ENCODE measurements around the gene DPEP1.
A peak's percentile ranks its signal among the peaks of the same experiment; 100 is the strongest.

Gene DPEP1

DNA sequence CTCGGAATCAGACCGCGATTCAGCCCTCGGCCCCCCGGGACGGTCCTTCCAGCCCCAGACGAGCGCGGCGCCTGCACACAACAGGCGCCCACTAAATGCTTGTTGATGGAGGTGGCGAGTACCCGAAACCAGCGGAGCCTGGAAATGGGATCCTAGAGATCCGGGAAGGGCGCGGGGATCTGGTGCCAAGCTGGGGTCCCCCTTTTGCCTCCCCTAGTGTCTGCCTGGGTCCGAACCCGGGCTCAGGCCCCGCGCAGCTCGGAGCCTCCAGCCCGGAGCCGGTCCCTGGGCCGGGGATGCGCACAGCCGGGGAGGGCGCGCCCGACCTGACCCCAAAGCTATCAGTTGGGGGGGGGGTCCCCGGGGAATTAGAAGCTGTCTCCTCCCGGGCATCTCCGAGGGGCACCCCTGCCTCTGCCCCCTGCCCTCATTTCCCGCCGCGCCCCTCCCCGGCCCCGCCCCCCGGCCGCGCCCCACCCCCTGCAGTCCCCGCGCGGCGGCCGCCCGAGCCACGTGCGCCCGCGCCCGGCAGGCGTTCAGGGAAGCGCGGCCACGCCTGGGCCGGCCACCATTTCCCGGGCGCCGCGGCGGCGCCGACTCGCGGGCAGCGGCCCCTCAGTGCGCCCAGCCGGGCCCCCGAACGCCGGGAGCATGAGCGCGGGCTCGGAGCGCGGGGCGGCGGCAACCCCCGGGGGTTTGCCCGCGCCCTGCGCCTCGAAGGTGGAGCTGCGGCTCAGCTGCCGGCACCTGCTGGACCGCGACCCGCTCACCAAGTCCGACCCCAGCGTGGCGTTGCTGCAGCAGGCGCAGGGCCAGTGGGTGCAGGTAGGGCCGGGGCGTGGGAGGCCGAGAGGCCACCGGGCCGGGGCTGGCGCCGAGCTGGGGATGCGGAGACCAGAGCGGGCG is 37.9 kb upstream of the DPEP1 start, which contains the start of gene CPNE7:
Gene CPNE7 (plus strand): TSS at position 512 of the 906 bp plus-strand sequence. CDS start 140 bp downstream, at position 652.
- H3F3A ChIP-seq (ENCODE audit: control insufficient read depth, insufficient read depth), result no peaks in the 10 kb centered on the region
- no peaks in the 10 kb centered on the region for H4K20me1 ChIP-seq (ENCODE audit: control insufficient read depth, insufficient read depth, low read depth, low read length)
- H3K79me2 ChIP-seq (ENCODE audit: control insufficient read depth, low read length), result no peaks in the 10 kb centered on the region
- no peak within 1 kb of the TSS for H3K27ac ChIP-seq (ENCODE audit: low read depth, low read length)
- H3K4me2 ChIP-seq (ENCODE audit: low read length), result peak within 1 kb of the TSS; percentile 86
- no peak for TF ChIP-seq EZH2phosphoT487 (IDR thresholded peaks at IDR 0.05; ENCODE audit: borderline replicate concordance, low read length)
- TF ChIP-seq, protein P1, sequence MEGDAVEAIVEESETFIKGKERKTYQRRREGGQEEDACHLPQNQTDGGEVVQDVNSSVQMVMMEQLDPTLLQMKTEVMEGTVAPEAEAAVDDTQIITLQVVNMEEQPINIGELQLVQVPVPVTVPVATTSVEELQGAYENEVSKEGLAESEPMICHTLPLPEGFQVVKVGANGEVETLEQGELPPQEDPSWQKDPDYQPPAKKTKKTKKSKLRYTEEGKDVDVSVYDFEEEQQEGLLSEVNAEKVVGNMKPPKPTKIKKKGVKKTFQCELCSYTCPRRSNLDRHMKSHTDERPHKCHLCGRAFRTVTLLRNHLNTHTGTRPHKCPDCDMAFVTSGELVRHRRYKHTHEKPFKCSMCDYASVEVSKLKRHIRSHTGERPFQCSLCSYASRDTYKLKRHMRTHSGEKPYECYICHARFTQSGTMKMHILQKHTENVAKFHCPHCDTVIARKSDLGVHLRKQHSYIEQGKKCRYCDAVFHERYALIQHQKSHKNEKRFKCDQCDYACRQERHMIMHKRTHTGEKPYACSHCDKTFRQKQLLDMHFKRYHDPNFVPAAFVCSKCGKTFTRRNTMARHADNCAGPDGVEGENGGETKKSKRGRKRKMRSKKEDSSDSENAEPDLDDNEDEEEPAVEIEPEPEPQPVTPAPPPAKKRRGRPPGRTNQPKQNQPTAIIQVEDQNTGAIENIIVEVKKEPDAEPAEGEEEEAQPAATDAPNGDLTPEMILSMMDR (IDR thresholded peaks at IDR 0.05; ENCODE audit: low read depth, low read length, poor library complexity, severe bottlenecking), result no peak
- H3K9me2 ChIP-seq (replicated peaks; ENCODE audit: control insufficient read depth, low read length), result no peaks in the 10 kb centered on the region
- H3K36me3 ChIP-seq (ENCODE audit: control insufficient read depth, low read length), result no peaks in the 10 kb centered on the region
- peaks cover 37% of the 10 kb centered on the region for H3K4me1 ChIP-seq (ENCODE audit: control insufficient read depth, low read length)
- H3K9me3 ChIP-seq (ENCODE audit: control insufficient read depth, insufficient read depth, low read length), result peaks cover 1% of the 10 kb centered on the region; the same call in 1 of the 2 replicates
- H3K4me3 ChIP-seq (ENCODE audit: low read length), result peak within 1 kb of the TSS; percentile 73
- H3K27me3 ChIP-seq (ENCODE audit: control insufficient read depth, low read length), result peaks cover 5% of the 10 kb centered on the region

- H3K4me2 ChIP-seq (ENCODE audit: low read length), result peak overlapping the region; percentile 33
- H4K20me1 ChIP-seq (ENCODE audit: control insufficient read depth, insufficient read depth, low read depth, low read length), result no peaks in the 10 kb centered on the region
- no peaks in the 10 kb centered on the region for H3K9me2 ChIP-seq (replicated peaks; ENCODE audit: control insufficient read depth, low read length)
- peaks cover 10% of the 10 kb centered on the region; the same call in 1 of the 2 replicates for H3K9me3 ChIP-seq (ENCODE audit: control insufficient read depth, insufficient read depth, low read length)
- H3K4me1 ChIP-seq (ENCODE audit: control insufficient read depth, low read length), result peaks cover 35% of the 10 kb centered on the region
- H3F3A ChIP-seq (ENCODE audit: control insufficient read depth, insufficient read depth), result 0 out of 2 replicates have a peak, but pooled peaks cover 3% of the 10 kb centered on the region
- peak overlapping the region; percentile 20; the same call in 1 of the 2 replicates for H3K4me3 ChIP-seq (ENCODE audit: low read length)
- no peak overlapping the region for H3K27ac ChIP-seq (ENCODE audit: low read depth, low read length)
- no peaks in the 10 kb centered on the region for H3K36me3 ChIP-seq (ENCODE audit: control insufficient read depth, low read length)
- TF ChIP-seq, protein P1 (IDR thresholded peaks at IDR 0.05; ENCODE audit: low read depth, low read length, poor library complexity, severe bottlenecking), result no peak
- TF ChIP-seq EZH2phosphoT487 (IDR thresholded peaks at IDR 0.05; ENCODE audit: borderline replicate concordance, low read length), result no peak
- H3K79me2 ChIP-seq (ENCODE audit: control insufficient read depth, low read length), result no peaks in the 10 kb centered on the region
- peaks cover 5% of the 10 kb centered on the region for H3K27me3 ChIP-seq (ENCODE audit: control insufficient read depth, low read length)
These were observed 37.0 kb upstream of the DPEP1 start for GRCh38 chr16:89576153-89577054.

- Histone ChIP-seq H3K27ac (ENCODE audit: low read depth, low read length) (no peak overlapping the region), H4K20me1 (ENCODE audit: control insufficient read depth, insufficient read depth, low read depth, low read length) (no peaks in the 10 kb centered on the region), H3K79me2 (ENCODE audit: control insufficient read depth, low read length) (no peaks in the 10 kb centered on the region), H3K9me2 (replicated peaks; ENCODE audit: control insufficient read depth, low read length) (no peaks in the 10 kb centered on the region), H3K4me3 (ENCODE audit: low read length) (no peak overlapping the region), H3K4me1 (ENCODE audit: control insufficient read depth, low read length) (peaks cover 27% of the 10 kb centered on the region), H3K9me3 (ENCODE audit: control insufficient read depth, insufficient read depth, low read length) (peaks cover 10% of the 10 kb centered on the region; the same call in 1 of the 2 replicates), H3K27me3 (ENCODE audit: control insufficient read depth, low read length) (peaks cover 5% of the 10 kb centered on the region), H3K36me3 (ENCODE audit: control insufficient read depth, low read length) (no peaks in the 10 kb centered on the region), H3K4me2 (ENCODE audit: low read length) (no peak overlapping the region), H3F3A (ENCODE audit: control insufficient read depth, insufficient read depth) (0 out of 2 replicates have a peak, but pooled peaks cover 3% of the 10 kb centered on the region)
- no peak for TF ChIP-seq EZH2phosphoT487 (IDR thresholded peaks at IDR 0.05; ENCODE audit: borderline replicate concordance, low read length)
- TF ChIP-seq, protein P1 (IDR thresholded peaks at IDR 0.05; ENCODE audit: low read depth, low read length, poor library complexity, severe bottlenecking), result no peak
These were observed 36.2 kb upstream of the DPEP1 start for GRCh38 chr16:89577055-89577759.

Data from DOHH2 (cell line).